Cardiac fibroblast (primary cell): ENCODE measurements around the gene MACROD2.

Experiments used
- DNase-seq, 2 donors: peaks; one replicate each; pipeline versions ENCODE4 v3.0.0 to v3.0.0-alpha.2; 2010; ENCODE audit warnings: low read depth in 2 of 2
- H3K4me3 ChIP-seq, 2 donors: replicated peaks in 1 of 2; 1 replicate in 1 of 2; 2 replicates in 1 of 2; pipeline ENCODE4 v1.5.1; 2011; ENCODE audit warnings: low read depth in 2 of 2, low read length in 2 of 2, mild to moderate bottlenecking in 2 of 2, moderate library complexity in 1 of 2
- TF ChIP-seq, protein P1 (sequence below): IDR thresholded peaks from one replicate; pipeline ENCODE4 v1.5.1; 2011; ENCODE audit warnings: low read depth, mild to moderate bottlenecking, low read length, inconsistent platforms

MACROD2 gene

DNA sequence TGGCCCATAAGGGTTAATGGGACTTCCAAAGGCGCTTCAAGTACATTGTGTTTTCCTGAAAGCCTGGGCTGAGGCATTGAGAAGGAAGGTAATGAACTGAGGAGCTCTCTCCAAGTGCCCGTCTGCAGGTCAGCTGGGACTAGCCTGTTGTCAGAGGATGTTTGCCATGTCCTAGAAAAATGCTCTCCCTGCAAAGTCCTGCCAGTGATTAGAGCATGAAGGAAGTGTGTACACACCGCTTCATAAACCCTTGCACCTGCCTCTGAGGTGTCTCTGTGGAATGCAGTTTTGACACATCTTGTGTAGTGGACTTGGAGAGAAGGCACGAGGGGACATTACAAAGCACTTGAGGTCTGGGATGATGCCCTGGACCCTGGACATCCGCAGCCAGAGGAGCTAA is 2071.3 kb downstream of the MACROD2 start:
- DNase-seq, result no peak
- TF ChIP-seq, protein P1, sequence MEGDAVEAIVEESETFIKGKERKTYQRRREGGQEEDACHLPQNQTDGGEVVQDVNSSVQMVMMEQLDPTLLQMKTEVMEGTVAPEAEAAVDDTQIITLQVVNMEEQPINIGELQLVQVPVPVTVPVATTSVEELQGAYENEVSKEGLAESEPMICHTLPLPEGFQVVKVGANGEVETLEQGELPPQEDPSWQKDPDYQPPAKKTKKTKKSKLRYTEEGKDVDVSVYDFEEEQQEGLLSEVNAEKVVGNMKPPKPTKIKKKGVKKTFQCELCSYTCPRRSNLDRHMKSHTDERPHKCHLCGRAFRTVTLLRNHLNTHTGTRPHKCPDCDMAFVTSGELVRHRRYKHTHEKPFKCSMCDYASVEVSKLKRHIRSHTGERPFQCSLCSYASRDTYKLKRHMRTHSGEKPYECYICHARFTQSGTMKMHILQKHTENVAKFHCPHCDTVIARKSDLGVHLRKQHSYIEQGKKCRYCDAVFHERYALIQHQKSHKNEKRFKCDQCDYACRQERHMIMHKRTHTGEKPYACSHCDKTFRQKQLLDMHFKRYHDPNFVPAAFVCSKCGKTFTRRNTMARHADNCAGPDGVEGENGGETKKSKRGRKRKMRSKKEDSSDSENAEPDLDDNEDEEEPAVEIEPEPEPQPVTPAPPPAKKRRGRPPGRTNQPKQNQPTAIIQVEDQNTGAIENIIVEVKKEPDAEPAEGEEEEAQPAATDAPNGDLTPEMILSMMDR, result no peak
- H3K4me3 ChIP-seq, result no peak overlapping the region

DNA sequence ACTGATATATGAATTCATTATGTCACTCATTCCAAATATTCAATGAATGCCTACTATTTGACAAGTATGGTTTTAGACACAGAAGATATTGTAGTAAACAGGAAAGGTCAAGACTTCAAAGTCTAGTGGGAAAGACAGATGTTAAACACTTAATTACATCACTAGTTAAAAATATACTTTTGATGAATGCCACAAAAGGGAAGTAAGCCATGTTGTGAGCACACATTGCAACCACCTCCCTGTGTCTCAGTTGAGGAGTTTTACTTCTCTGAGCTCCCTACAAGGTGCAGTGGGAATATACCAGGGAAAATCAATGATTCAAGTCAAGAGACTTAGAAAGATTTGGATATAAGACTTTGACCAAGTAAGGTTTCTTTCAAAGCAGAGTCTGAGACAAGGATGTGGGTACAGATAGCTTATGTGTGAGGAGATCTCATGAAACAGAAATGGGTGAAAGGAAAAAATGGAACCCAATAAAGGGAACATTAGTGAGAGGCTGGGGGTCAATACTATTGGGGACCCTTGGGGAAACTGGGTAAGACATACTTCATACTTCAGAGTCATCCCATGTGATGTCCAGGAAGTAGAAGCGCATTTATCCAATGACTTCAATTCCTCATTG is 2074.2 kb downstream of the MACROD2 start:
- TF ChIP-seq, protein P1, result no peak
- DNase-seq, result no peak
- no peak overlapping the region for H3K4me3 ChIP-seq

DNA sequence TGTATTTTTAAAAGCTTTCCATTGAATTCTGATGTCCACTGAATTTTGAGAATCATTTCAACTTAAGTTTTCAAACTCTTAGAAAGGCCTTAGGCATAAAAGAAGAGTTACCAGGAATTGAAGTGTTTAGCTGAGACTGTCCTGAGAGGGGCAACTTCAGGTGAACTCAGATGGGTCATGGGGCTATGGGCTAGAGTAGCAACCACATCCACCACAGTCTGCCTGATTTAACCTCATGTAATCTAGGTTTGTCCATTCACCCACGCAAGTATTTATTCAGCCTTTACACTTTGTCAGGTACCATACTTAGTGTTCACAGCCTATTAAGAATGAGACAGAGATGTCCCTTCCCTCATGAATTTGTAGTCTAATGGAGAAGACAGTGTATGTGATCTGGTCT is 2076.9 kb downstream of the MACROD2 start:
- DNase-seq, result no peak
- H3K4me3 ChIP-seq, result no peak overlapping the region
- TF ChIP-seq, protein P1, result no peak

DNA sequence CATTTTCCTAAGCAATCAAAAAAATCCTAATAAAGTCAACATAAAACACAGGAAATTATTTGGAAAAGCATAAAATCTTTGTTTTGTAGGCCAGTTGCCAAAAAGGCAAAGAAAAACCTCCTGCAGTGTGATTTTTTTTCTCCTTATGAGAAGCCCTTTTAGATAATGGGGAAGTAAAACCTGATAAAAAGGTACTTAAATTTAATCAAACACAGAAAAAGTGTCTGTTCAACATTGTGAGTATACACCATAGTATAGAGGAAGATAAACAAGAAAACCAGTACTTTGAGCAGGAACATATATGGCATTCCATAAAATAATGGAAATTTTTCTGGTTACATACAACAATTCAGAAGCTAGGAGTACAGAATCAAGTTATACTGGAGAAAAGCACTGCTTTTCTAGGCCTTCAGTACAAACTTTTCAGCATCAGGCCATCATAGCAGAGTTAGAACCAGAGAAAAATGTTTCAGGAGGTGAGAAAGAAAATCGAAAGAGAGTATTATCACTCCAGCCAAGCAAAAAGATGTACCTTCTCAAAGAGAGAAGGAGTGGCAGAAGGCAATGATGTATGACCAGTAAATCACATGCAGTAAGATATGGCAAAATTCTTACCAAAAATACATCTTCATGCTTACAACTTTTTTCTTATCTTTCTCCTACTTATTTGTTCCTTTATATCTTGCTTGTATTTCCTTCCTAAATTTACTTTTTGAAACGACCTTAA is 2083.0 kb downstream of the MACROD2 start:
- no peak for DNase-seq
- H3K4me3 ChIP-seq, result no peak overlapping the region
- TF ChIP-seq, protein P1, result no peak

DNA sequence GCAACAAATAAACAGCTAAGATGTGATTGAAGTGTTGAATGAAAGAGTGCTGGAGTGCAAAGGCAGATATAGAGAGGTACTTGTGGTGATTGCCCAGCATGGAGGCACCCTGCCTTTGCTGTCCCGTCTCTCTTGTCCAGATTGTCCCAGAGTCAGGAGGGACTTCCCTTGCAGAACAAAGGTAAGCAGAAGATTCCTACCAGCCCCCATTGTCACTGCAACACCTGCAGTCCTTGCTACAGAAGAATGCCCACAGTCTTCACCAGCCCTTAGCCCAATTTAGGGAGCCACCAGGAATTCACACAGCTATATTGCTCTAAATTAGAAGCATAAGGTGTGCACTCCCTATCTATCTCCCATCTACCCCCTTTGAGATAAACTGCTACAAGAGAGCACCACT is 2086.1 kb downstream of the MACROD2 start:
- no peak for DNase-seq
- TF ChIP-seq, protein P1, result no peak
- H3K4me3 ChIP-seq, result no peak overlapping the region

DNA sequence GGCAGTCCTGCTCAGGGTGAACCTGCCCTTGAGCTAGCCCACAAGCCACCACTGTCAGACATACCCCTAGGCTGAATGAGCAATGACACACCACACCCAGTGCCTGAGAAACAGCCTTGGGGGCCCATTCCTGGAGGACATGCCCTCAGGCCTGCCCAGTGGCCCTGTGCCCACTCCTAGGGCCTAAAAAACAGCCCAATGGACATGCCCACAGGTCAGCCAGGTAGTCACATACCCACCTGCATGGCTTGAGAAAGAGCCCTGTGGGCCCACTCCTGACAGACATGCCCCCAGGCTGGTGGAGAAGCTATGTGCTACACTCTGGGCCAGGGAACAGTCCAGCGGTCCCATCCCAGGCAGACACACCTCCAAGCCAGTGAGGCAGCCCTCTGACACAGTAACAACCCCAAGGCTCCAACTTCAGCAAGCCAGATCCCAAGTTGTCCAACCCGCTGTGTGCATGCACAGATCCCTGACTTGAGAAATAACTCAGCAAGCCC is 2086.8 kb downstream of the MACROD2 start:
- TF ChIP-seq, protein P1, result no peak
- H3K4me3 ChIP-seq, result no peak overlapping the region
- DNase-seq, result no peak
